WTC11 (cell line): ENCODE data around the gene DNAH7. TPM values are rescaled to one million over a fixed set of nuclear protein-coding genes. Genes with fewer than 3 reads are reported as not detected.

Experiments used
- ATAC-seq: fragments of 200-7000 bp; cut with Tn5 transposase; 2 replicates; pipeline ENCODE4 v1.10.0; 2021; ENCODE audit warnings: mild to moderate bottlenecking, moderate library complexity
- CTCF ChIA-PET: fragments of 300-600 bp; sonication (Branson Sonifier 250); formaldehyde crosslinking; loops from one replicate; lab custom pipeline; 2021; ENCODE audit warnings: antibody characterized with exemption; lab: Charles Lee
- POLR2A ChIA-PET: fragments of 350-600 bp; sonication (Branson Sonifier 250); formaldehyde crosslinking; loops from one replicate; lab custom pipeline; 2021; ENCODE audit warnings: antibody characterized with exemption; lab: Charles Lee
- DNase-seq: peaks from one replicate; pipeline ENCODE4 v3.0.0; 2021; ENCODE audit warnings: low spot score
- H3K27ac Mint-ChIP-seq: 2 replicates; pipeline ENCODE4 v1.8.0; 2021; ENCODE audit warnings: mixed read lengths
- H3K27me3 Mint-ChIP-seq: 2 replicates; pipeline ENCODE4 v1.8.0; 2021; ENCODE audit warnings: low read depth, mild to moderate bottlenecking, moderate library complexity, mixed read lengths
- H3K36me3 Mint-ChIP-seq: 2 replicates; pipeline ENCODE4 v1.8.0; 2021; ENCODE audit warnings: mixed read lengths
- H3K4me1 Mint-ChIP-seq: 2 replicates; pipeline ENCODE4 v1.8.0; 2022; ENCODE audit warnings: mixed read lengths
- H3K4me3 Mint-ChIP-seq: 2 replicates; pipeline ENCODE4 v1.8.0; 2021; ENCODE audit warnings: mild to moderate bottlenecking, moderate library complexity, mixed read lengths
- H3K9me3 Mint-ChIP-seq: 2 replicates; pipeline ENCODE4 v1.8.0; 2021; ENCODE audit warnings: mixed read lengths
- CBFB ChIP-seq: sonication (generic); formaldehyde crosslinking; IDR thresholded peaks from 2 replicates; pipeline ENCODE4 v1.8.1; 2022; ENCODE audit warnings: mild to moderate bottlenecking, low read depth, missing genetic modification reagents
- CREM ChIP-seq: sonication (generic); formaldehyde crosslinking; IDR thresholded peaks from 2 replicates; pipeline ENCODE4 v1.8.1; 2022; ENCODE audit warnings: mild to moderate bottlenecking, missing genetic modification reagents, moderate library complexity
- E2F1 ChIP-seq: sonication (generic); formaldehyde crosslinking; IDR thresholded peaks from 2 replicates; pipeline ENCODE4 v1.8.0; 2022; ENCODE audit warnings: mild to moderate bottlenecking, missing genetic modification reagents
- ERG ChIP-seq: fragments of 250-450 bp; sonication (Bioruptor Pico); IDR thresholded peaks from 2 replicates; pipeline ENCODE4 v1.8.0; 2021; ENCODE audit warnings: mild to moderate bottlenecking
- ETV6 ChIP-seq: sonication (generic); formaldehyde crosslinking; IDR thresholded peaks from 2 replicates; pipeline ENCODE4 v1.8.1; 2022; ENCODE audit warnings: mild to moderate bottlenecking, missing genetic modification reagents
- FOXK1 ChIP-seq: sonication (generic); formaldehyde crosslinking; IDR thresholded peaks from 2 replicates; pipeline ENCODE4 v1.8.0; 2022; ENCODE audit warnings: mild to moderate bottlenecking, moderate library complexity, missing genetic modification reagents
- FOXP1 ChIP-seq: sonication (generic); formaldehyde crosslinking; IDR thresholded peaks from 2 replicates; pipeline ENCODE4 v1.8.0; 2022; ENCODE audit warnings: missing genetic modification reagents, mild to moderate bottlenecking, moderate library complexity, borderline replicate concordance
- MXD4 ChIP-seq: fragments of 250-450 bp; sonication (Bioruptor Pico); IDR thresholded peaks from 2 replicates; pipeline ENCODE4 v1.8.0; 2021; ENCODE audit warnings: mild to moderate bottlenecking, moderate library complexity, borderline replicate concordance
- NFE2L1 ChIP-seq: sonication (generic); formaldehyde crosslinking; IDR thresholded peaks from 2 replicates; pipeline ENCODE4 v1.8.1; 2023; ENCODE audit warnings: missing genetic modification reagents
- NR2C2 ChIP-seq: sonication (generic); formaldehyde crosslinking; IDR thresholded peaks from 2 replicates; pipeline ENCODE4 v1.8.0; 2022; ENCODE audit warnings: mild to moderate bottlenecking, missing genetic modification reagents
- OVOL2 ChIP-seq: fragments of 250-450 bp; sonication (Bioruptor Pico); IDR thresholded peaks from 2 replicates; pipeline ENCODE4 v1.9.0; 2021; ENCODE audit warnings: mild to moderate bottlenecking, borderline replicate concordance
- SMAD3 ChIP-seq: sonication (generic); formaldehyde crosslinking; IDR thresholded peaks from 2 replicates; pipeline ENCODE4 v1.8.0; 2022; ENCODE audit warnings: missing genetic modification reagents, mild to moderate bottlenecking, borderline replicate concordance
- TCF7 ChIP-seq: sonication (generic); formaldehyde crosslinking; IDR thresholded peaks from 2 replicates; pipeline ENCODE4 v1.8.0; 2022; ENCODE audit warnings: mild to moderate bottlenecking, low read depth, missing genetic modification reagents, moderate library complexity
- TP53 ChIP-seq: sonication (generic); formaldehyde crosslinking; IDR thresholded peaks from 2 replicates; pipeline ENCODE4 v1.8.1; 2023; ENCODE audit warnings: mild to moderate bottlenecking, missing genetic modification reagents
- ZNF232 ChIP-seq: sonication (generic); formaldehyde crosslinking; IDR thresholded peaks from 2 replicates; pipeline ENCODE4 v1.8.0; 2022; ENCODE audit warnings: mild to moderate bottlenecking, missing genetic modification reagents
- ZNF512 ChIP-seq: sonication (generic); formaldehyde crosslinking; IDR thresholded peaks from 2 replicates; pipeline ENCODE4 v1.8.1; 2022; ENCODE audit warnings: missing genetic modification reagents, borderline replicate concordance
- ZSCAN18 ChIP-seq: fragments of 250-450 bp; sonication (Bioruptor Pico); IDR thresholded peaks from 2 replicates; pipeline ENCODE4 v2.1.2; 2022; ENCODE audit warnings: mild to moderate bottlenecking, moderate library complexity
- total RNA-seq: library from RNA; stranded (reverse); gene quantifications from 3 replicates; pipeline ENCODE4 v1.2.3, GENCODE V29; 2021
- TF ChIP-seq, protein P1 (sequence below): fragments of 250-450 bp; sonication (Bioruptor Pico); IDR thresholded peaks from 2 replicates; pipeline ENCODE4 v1.9.0; 2021; ENCODE audit warnings: mild to moderate bottlenecking, borderline replicate concordance
- TF ChIP-seq, protein P2 (sequence below): sonication (generic); formaldehyde crosslinking; IDR thresholded peaks from 2 replicates; pipeline ENCODE4 v1.8.1; 2022; ENCODE audit warnings: low read depth, mild to moderate bottlenecking, moderate library complexity, missing genetic modification reagents, borderline replicate concordance
- TF ChIP-seq, protein P3 (sequence below): sonication (generic); formaldehyde crosslinking; IDR thresholded peaks from 2 replicates; pipeline ENCODE4 v1.8.1; 2023; ENCODE audit warnings: mild to moderate bottlenecking, moderate library complexity, missing genetic modification reagents
- TF ChIP-seq, protein P4 (sequence below): sonication (generic); formaldehyde crosslinking; IDR thresholded peaks from 2 replicates; pipeline ENCODE4 v1.8.1; 2022; ENCODE audit warnings: mild to moderate bottlenecking, moderate library complexity, missing genetic modification reagents

Gene DNAH7
- total RNA-seq, 1 experiment from 2014 or later = 0.04 TPM

GRCh38 chr2:195810340-195811098 lies 258.1 kb downstream of the DNAH7 start (continued):
- TF ChIP-seq, protein P1, sequence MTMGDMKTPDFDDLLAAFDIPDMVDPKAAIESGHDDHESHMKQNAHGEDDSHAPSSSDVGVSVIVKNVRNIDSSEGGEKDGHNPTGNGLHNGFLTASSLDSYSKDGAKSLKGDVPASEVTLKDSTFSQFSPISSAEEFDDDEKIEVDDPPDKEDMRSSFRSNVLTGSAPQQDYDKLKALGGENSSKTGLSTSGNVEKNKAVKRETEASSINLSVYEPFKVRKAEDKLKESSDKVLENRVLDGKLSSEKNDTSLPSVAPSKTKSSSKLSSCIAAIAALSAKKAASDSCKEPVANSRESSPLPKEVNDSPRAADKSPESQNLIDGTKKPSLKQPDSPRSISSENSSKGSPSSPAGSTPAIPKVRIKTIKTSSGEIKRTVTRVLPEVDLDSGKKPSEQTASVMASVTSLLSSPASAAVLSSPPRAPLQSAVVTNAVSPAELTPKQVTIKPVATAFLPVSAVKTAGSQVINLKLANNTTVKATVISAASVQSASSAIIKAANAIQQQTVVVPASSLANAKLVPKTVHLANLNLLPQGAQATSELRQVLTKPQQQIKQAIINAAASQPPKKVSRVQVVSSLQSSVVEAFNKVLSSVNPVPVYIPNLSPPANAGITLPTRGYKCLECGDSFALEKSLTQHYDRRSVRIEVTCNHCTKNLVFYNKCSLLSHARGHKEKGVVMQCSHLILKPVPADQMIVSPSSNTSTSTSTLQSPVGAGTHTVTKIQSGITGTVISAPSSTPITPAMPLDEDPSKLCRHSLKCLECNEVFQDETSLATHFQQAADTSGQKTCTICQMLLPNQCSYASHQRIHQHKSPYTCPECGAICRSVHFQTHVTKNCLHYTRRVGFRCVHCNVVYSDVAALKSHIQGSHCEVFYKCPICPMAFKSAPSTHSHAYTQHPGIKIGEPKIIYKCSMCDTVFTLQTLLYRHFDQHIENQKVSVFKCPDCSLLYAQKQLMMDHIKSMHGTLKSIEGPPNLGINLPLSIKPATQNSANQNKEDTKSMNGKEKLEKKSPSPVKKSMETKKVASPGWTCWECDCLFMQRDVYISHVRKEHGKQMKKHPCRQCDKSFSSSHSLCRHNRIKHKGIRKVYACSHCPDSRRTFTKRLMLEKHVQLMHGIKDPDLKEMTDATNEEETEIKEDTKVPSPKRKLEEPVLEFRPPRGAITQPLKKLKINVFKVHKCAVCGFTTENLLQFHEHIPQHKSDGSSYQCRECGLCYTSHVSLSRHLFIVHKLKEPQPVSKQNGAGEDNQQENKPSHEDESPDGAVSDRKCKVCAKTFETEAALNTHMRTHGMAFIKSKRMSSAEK = no peak
- TF ChIP-seq MXD4 (CRISPR knock-in tag) = no peak
- TF ChIP-seq ERG = no peak
- TF ChIP-seq ZSCAN18 (CRISPR knock-in tag) = no peak
- TF ChIP-seq, protein P2, sequence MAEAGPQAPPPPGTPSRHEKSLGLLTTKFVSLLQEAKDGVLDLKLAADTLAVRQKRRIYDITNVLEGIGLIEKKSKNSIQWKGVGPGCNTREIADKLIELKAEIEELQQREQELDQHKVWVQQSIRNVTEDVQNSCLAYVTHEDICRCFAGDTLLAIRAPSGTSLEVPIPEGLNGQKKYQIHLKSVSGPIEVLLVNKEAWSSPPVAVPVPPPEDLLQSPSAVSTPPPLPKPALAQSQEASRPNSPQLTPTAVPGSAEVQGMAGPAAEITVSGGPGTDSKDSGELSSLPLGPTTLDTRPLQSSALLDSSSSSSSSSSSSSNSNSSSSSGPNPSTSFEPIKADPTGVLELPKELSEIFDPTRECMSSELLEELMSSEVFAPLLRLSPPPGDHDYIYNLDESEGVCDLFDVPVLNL (CRISPR knock-in tag) = no peak

DNA sequence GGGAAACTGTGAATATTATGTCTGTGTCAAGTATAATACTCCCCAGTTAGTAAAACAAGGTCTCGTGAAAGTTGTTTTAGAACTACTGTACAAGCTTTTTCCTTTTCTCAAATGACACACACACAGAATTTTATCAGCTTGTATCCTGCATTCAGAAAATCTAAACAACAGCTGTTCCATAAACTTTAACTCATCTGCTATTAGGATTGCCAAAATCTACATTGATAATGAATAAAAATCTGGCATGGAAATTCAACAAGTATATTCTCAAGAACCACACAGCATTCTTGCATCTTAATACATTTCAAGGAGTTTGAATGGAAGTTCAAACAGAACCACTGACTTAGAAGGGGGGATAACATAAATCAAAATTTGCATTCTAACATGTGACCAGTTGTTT lies 260.4 kb downstream of the DNAH7 start:
- H3K9me3 Mint-ChIP-seq = no peaks in the 10 kb centered on the region
- peaks cover 74% of the 10 kb centered on the region for H3K4me1 Mint-ChIP-seq
- no peak overlapping the region for H3K4me3 Mint-ChIP-seq
- ChIA-PET CTCF (no interaction called here), POLR2A (no interaction called here)
- H3K27ac Mint-ChIP-seq = peak overlapping the region; percentile 69
- DNase-seq = no peak
- no peaks in the 10 kb centered on the region for H3K36me3 Mint-ChIP-seq
- ATAC-seq = no peak
- H3K27me3 Mint-ChIP-seq = no peaks in the 10 kb centered on the region
- TF ChIP-seq TCF7 (no peak), ETV6 (CRISPR knock-in tag) (no peak), NFE2L1 (CRISPR knock-in tag) (no peak), OVOL2 (CRISPR knock-in tag) (no peak), E2F1 (CRISPR knock-in tag) (no peak), FOXK1 (no peak), ZNF232 (CRISPR knock-in tag) (no peak), FOXP1 (CRISPR knock-in tag) (no peak), CBFB (CRISPR knock-in tag) (no peak), SMAD3 (CRISPR knock-in tag) (no peak), ZNF512 (no peak), NR2C2 (CRISPR knock-in tag) (no peak), TP53 (CRISPR knock-in tag) (no peak), CREM (CRISPR knock-in tag) (no peak)
- TF ChIP-seq, protein P3, sequence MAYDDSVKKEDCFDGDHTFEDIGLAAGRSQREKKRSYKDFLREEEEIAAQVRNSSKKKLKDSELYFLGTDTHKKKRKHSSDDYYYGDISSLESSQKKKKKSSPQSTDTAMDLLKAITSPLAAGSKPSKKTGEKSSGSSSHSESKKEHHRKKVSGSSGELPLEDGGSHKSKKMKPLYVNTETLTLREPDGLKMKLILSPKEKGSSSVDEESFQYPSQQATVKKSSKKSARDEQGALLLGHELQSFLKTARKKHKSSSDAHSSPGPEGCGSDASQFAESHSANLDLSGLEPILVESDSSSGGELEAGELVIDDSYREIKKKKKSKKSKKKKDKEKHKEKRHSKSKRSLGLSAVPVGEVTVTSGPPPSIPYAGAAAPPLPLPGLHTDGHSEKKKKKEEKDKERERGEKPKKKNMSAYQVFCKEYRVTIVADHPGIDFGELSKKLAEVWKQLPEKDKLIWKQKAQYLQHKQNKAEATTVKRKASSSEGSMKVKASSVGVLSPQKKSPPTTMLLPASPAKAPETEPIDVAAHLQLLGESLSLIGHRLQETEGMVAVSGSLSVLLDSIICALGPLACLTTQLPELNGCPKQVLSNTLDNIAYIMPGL (CRISPR knock-in tag) = no peak
- TF ChIP-seq, protein P4, sequence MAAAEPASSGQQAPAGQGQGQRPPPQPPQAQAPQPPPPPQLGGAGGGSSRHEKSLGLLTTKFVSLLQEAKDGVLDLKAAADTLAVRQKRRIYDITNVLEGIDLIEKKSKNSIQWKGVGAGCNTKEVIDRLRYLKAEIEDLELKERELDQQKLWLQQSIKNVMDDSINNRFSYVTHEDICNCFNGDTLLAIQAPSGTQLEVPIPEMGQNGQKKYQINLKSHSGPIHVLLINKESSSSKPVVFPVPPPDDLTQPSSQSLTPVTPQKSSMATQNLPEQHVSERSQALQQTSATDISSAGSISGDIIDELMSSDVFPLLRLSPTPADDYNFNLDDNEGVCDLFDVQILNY (CRISPR knock-in tag) = no peak
